Type B pancreatic cell (in vitro differentiated cells): ENCODE data around the gene CCDC38. TPM values are rescaled to one million over a fixed set of nuclear protein-coding genes. Genes with fewer than 3 reads are reported as not detected.

Experiments
- DNase-seq: peaks from one replicate; pipeline ENCODE4 v3.0.0; 2021; ENCODE audit warnings: mixed read lengths; ENCODE audit not compliant: unreplicated experiment; ENCODE audit errors: extremely low spot score
- H3K27ac Mint-ChIP-seq: 2 replicates; pipeline ENCODE4 v1.8.0; 2021; ENCODE audit warnings: mild to moderate bottlenecking, mixed read lengths
- H3K27me3 Mint-ChIP-seq: 2 replicates; pipeline ENCODE4 v1.8.0; 2021; ENCODE audit warnings: mixed read lengths
- H3K36me3 Mint-ChIP-seq: 2 replicates; pipeline ENCODE4 v1.8.0; 2021; ENCODE audit warnings: mixed read lengths
- H3K4me1 Mint-ChIP-seq: one replicate; pipeline ENCODE4 v1.8.0; 2021; ENCODE audit warnings: mixed read lengths; ENCODE audit not compliant: unreplicated experiment
- H3K4me3 Mint-ChIP-seq: 2 replicates; pipeline ENCODE4 v1.8.0; 2021; ENCODE audit warnings: mild to moderate bottlenecking, mixed read lengths
- H3K9me3 Mint-ChIP-seq: 2 replicates; pipeline ENCODE4 v1.8.0; 2021; ENCODE audit warnings: mixed read lengths
- long read RNA-seq: library from polyadenylated mRNA; unstranded; transcript quantifications from one replicate; pipeline ENCODE4 v2.0.0, GENCODE V29; 2020
- total RNA-seq: library from RNA; stranded (reverse); gene quantifications from 2 replicates; pipeline ENCODE4 v1.2.1, GENCODE V29; 2021; ENCODE audit warnings: low replicate concordance
- TF ChIP-seq, protein P1 (sequence below): fragments of 200-600 bp; sonication (generic); conservative IDR thresholded peaks from 2 replicates; pipeline ENCODE4 v1.5.0; 2021; ENCODE audit warnings: antibody characterized with exemption, mild to moderate bottlenecking

CCDC38 gene
- total RNA-seq: 0.29 TPM in 1 of 2 replicates, not detected in the other
- long read RNA-seq, partial matches to known transcripts: 0 of 1 reads
- long read RNA-seq, other reads (novel, unspliced or antisense): 1 of 1 reads

DNA sequence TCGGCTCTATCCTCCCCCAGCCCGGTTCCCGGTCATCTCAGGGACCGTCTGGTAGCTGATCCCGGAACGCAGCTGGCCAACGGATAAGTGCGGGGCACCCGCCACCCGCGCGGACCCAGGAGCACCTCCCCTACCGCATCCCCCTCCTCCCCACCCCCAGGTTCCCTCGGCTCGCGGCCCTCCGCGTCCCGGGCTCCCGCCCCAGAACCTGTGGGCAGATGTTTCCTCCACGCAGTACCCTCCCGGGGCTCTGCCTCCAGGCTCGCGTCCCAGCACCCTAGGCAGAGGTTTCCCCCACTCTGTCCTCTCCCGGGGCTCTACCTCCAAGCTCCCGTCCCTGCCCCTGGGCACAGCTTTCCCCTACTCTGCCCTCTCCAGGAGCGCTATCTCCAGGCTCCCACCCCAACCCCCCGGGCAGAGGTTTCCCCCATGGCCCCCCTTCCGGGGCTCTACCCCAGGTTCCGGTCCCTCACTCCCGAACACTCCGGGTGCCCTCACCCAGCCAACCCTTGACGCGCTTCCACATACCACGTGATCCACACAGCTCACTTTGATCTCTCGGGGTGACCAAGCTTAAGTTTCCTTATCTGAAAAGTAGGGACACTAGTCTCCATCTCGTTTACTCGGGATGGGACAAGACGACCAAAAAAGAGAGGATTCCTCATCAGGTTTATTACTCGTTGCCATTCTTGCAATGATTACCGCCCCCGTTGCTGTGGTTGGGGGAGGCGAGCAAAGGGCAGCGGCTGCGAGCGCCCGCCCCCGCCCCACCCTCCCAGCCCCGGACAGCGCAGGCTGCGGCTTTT is at the start of gene CCDC38:
CCDC38 (minus strand) TSS at position 91 of the 806 bp plus-strand sequence. CDS start 6,105 bp downstream, outside the sequence.
- DNase-seq: peak; percentile 70
- peak within 1 kb of the TSS; percentile 96 for H3K4me3 Mint-ChIP-seq
- H3K9me3 Mint-ChIP-seq: no peaks in the 10 kb centered on the region
- H3K36me3 Mint-ChIP-seq: no peaks in the 10 kb centered on the region
- peaks cover 49% of the 10 kb centered on the region for H3K27me3 Mint-ChIP-seq
- TF ChIP-seq, protein P1, sequence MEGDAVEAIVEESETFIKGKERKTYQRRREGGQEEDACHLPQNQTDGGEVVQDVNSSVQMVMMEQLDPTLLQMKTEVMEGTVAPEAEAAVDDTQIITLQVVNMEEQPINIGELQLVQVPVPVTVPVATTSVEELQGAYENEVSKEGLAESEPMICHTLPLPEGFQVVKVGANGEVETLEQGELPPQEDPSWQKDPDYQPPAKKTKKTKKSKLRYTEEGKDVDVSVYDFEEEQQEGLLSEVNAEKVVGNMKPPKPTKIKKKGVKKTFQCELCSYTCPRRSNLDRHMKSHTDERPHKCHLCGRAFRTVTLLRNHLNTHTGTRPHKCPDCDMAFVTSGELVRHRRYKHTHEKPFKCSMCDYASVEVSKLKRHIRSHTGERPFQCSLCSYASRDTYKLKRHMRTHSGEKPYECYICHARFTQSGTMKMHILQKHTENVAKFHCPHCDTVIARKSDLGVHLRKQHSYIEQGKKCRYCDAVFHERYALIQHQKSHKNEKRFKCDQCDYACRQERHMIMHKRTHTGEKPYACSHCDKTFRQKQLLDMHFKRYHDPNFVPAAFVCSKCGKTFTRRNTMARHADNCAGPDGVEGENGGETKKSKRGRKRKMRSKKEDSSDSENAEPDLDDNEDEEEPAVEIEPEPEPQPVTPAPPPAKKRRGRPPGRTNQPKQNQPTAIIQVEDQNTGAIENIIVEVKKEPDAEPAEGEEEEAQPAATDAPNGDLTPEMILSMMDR: no peak
- H3K27ac Mint-ChIP-seq: peak within 1 kb of the TSS; percentile 74
- H3K4me1 Mint-ChIP-seq: no peaks in the 10 kb centered on the region

DNA sequence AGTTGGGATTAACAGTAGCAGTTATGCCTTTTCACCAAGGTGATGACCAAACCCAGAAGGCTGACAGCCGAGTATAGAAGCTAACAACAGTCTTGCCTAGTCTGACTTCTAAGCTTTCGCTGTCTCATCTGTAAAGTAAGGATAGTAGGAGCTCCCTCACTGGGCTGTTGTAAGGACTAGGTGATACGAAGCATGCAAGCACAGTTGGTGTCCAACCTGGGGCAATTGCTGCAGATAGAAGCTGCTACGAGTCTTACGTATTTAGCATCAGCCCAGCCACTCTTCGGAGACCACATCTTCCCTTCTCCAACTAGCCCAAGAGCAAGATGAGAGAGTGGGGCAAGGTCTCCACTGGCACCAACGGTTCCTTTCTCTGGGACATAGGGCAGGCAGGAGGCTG is 47.7 kb upstream of the CCDC38 start:
- Mint-ChIP-seq H3K27ac (no peak overlapping the region), H3K9me3 (no peaks in the 10 kb centered on the region), H3K4me3 (no peak overlapping the region), H3K36me3 (no peaks in the 10 kb centered on the region), H3K4me1 (peaks cover 19% of the 10 kb centered on the region), H3K27me3 (peaks cover 8% of the 10 kb centered on the region)
- TF ChIP-seq, protein P1: no peak
- DNase-seq: no peak

DNA sequence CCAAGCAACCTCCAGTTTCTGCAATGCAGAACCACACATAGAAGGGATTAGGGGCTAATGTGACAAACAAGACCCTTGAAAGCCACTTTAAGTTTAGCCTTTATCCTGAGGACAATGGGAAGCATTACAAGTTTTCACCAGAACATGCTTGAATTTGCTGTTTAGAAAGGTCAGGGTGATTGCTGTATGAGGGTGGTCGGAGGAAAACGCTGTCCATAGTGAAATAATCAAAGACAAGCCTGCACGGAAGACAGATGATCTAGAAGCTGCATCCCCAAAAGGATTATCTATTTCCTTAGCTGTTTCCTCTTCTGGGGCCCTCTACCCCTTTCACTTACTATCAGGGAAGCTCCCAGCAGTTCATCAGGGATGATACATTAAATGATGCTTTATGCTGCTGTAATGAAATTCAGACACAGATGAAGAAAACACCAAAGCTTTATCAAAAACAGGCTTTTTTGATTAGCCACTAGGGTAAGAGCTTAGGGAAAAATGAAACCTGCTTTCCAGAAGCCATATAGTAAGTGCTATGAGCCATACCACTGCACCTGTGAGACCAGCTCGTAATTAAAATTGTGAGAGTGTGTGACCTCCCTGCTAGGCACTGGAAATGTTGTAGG is 47.2 kb upstream of the CCDC38 start:
- H3K27ac Mint-ChIP-seq: no peak overlapping the region

DNA sequence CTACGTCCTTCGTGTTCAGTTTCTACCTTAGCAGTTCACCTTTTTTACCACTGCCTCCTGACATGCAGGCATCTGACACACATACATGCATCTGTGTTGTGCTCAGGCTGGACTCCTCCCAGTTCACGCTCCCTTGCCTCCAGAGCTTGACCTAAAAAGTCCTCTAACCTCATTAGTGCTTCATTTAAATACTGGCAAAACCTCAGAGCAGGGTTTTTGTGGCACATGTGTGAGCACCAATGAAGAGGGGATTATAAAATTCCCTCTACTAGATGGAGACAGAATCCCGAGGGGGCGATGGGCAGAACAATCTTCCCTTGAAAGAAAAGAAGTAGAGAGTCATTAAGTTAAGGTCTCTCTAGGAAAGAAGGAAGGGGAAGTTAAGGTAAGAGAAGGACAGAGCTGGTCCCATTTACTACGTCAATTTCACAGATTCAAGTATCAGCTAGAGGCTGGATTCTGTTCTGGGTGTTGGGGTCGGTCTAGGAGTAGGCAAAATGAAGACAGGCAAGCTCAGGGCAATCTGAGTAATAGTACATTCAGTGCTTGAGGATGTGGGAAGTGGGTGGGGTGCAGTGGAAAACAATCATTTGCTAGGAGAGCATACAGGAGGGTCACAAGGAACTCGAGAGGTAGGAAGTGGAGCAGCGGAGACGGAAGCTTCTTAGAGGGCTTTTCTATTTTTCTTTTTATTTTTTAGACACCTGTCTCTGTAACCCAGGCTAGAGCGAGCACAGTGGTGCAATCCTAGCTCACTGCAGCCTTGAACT is 46.3 kb upstream of the CCDC38 start:
- no peak for DNase-seq
- H3K4me3 Mint-ChIP-seq: no peak overlapping the region
- peaks cover 19% of the 10 kb centered on the region for H3K4me1 Mint-ChIP-seq
- no peak overlapping the region for H3K27ac Mint-ChIP-seq
- no peaks in the 10 kb centered on the region for H3K36me3 Mint-ChIP-seq
- peaks cover 8% of the 10 kb centered on the region for H3K27me3 Mint-ChIP-seq
- no peaks in the 10 kb centered on the region for H3K9me3 Mint-ChIP-seq
- TF ChIP-seq, protein P1: no peak

More for the DNA sequence above, 47.2 kb upstream of the CCDC38 start:
- H3K4me3 Mint-ChIP-seq: no peak overlapping the region
- DNase-seq: no peak
- H3K27me3 Mint-ChIP-seq: peaks cover 8% of the 10 kb centered on the region
- TF ChIP-seq, protein P1: no peak
- no peaks in the 10 kb centered on the region for H3K9me3 Mint-ChIP-seq
- H3K4me1 Mint-ChIP-seq: peaks cover 19% of the 10 kb centered on the region
- H3K36me3 Mint-ChIP-seq: no peaks in the 10 kb centered on the region
